DMS53 treated with DMSO at 0.1 percent for 48 hours (cell line): ENCODE measurements around the gene EIF2AK2.
"Not testable (repeated sequence)": the region's sequence is repeated elsewhere in the genome, so short reads cannot be mapped to it uniquely, and the experiment has no call there.

ENCODE experiments used
- DNase-seq: peaks from one replicate; lab custom pipeline; 2025; ENCODE audit not compliant: unreplicated experiment; lab: John Stamatoyannopoulos, UW

EIF2AK2 gene

GRCh38 chr2:37156857-37157714 lies at the start of gene EIF2AK2:
Gene EIF2AK2 (minus strand): TSS chr2:37156980. CDS start chr2:37147806, 9,174 bp downstream.
- peak; percentile 68 for DNase-seq

GRCh38 chr2:37205689-37206341 lies 49.0 kb upstream of the EIF2AK2 start:
- DNase-seq, result no peak

GRCh38 chr2:37205071-37205661 lies 48.4 kb upstream of the EIF2AK2 start:
- DNase-seq, result not testable (repeated sequence)

- DNase-seq, result no peak
Observed at GRCh38 chr2:37203708-37204107, 46.9 kb upstream of the EIF2AK2 start.

- DNase-seq, result no peak
Observed at GRCh38 chr2:37201766-37202165, 45.0 kb upstream of the EIF2AK2 start.

GRCh38 chr2:37201208-37201607 lies 44.4 kb upstream of the EIF2AK2 start:
- no peak for DNase-seq

- DNase-seq, result no peak
Observed at GRCh38 chr2:37198681-37199065, 41.9 kb upstream of the EIF2AK2 start.

- DNase-seq, result peak; percentile 62
Observed at GRCh38 chr2:37196320-37197195, 39.8 kb upstream of the EIF2AK2 start, which contains the start of gene CEBPZOS. Gene CEBPZOS (plus strand): TSS chr2:37196496. CDS start chr2:37199705, 3,209 bp downstream.

- not testable (repeated sequence) for DNase-seq
Observed at GRCh38 chr2:37195862-37196319, 39.1 kb upstream of the EIF2AK2 start.

- DNase-seq, result no peak
Observed at GRCh38 chr2:37192551-37192950, 35.8 kb upstream of the EIF2AK2 start.

- no peak for DNase-seq
Observed at GRCh38 chr2:37191747-37192146, 35.0 kb upstream of the EIF2AK2 start.

- no peak for DNase-seq
Observed at GRCh38 chr2:37191253-37191652, 34.5 kb upstream of the EIF2AK2 start.

GRCh38 chr2:37190290-37190689 lies 33.5 kb upstream of the EIF2AK2 start:
- no peak for DNase-seq

GRCh38 chr2:37189452-37190153 lies 32.8 kb upstream of the EIF2AK2 start:
- no peak for DNase-seq

- DNase-seq, result no peak
Observed at GRCh38 chr2:37188570-37188969, 31.8 kb upstream of the EIF2AK2 start, which contains the start of gene SULT6B1. Gene SULT6B1 (minus strand): TSS chr2:37188670. CDS start chr2:37188640, 30 bp downstream.

GRCh38 chr2:37181726-37182684 lies 25.2 kb upstream of the EIF2AK2 start:
- no peak for DNase-seq

GRCh38 chr2:37180640-37181039 lies 23.9 kb upstream of the EIF2AK2 start:
- no peak for DNase-seq

- DNase-seq, result no peak
Observed at GRCh38 chr2:37180006-37180639, 23.3 kb upstream of the EIF2AK2 start.
